GM19328 (cell line): Measurements from ENCODE around the gene ZG16.
"Not testable (repeated sequence)": the region's sequence is repeated elsewhere in the genome, so short reads cannot be mapped to it uniquely, and the experiment has no call there.

Experiments used
- ATAC-seq: cut with Tn5 transposase; IDR thresholded peaks from one replicate; pipeline ENCODE4 v1.9.1; 2021; ENCODE audit warnings: mild to moderate bottlenecking, moderate library complexity; ENCODE audit not compliant: unreplicated experiment

Gene ZG16

GRCh38 chr16:29777576-29778350, at the start of gene ZG16:
Gene ZG16 (plus strand): TSS chr16:29778256. CDS start chr16:29779267, 1,011 bp downstream.
- no peak for ATAC-seq

GRCh38 chr16:29729116-29729521, 48.9 kb upstream of the ZG16 start:
- no peak for ATAC-seq

GRCh38 chr16:29730649-29731048, 47.4 kb upstream of the ZG16 start:
- no peak for ATAC-seq

GRCh38 chr16:29731768-29732601, 46.1 kb upstream of the ZG16 start:
- not testable (repeated sequence) for ATAC-seq

- no peak for ATAC-seq
Observed at GRCh38 chr16:29734786-29735185, 43.3 kb upstream of the ZG16 start.

GRCh38 chr16:29736112-29736511, 41.9 kb upstream of the ZG16 start:
- no peak for ATAC-seq

GRCh38 chr16:29736764-29737163, 41.3 kb upstream of the ZG16 start:
- ATAC-seq = no peak

- no peak for ATAC-seq
Observed at GRCh38 chr16:29737713-29738112, 40.3 kb upstream of the ZG16 start.

GRCh38 chr16:29738514-29738913, 39.5 kb upstream of the ZG16 start:
- no peak for ATAC-seq

GRCh38 chr16:29739927-29740629, 38.0 kb upstream of the ZG16 start:
- ATAC-seq = not testable (repeated sequence)

- ATAC-seq = not testable (repeated sequence)
Observed at GRCh38 chr16:29740630-29741015, 37.4 kb upstream of the ZG16 start.

- ATAC-seq = no peak
Observed at GRCh38 chr16:29742683-29743275, 35.3 kb upstream of the ZG16 start.

- ATAC-seq = no peak
Observed at GRCh38 chr16:29743475-29743826, 34.6 kb upstream of the ZG16 start.

GRCh38 chr16:29743827-29744531, 34.1 kb upstream of the ZG16 start:
- no peak for ATAC-seq

GRCh38 chr16:29744541-29745101, 33.4 kb upstream of the ZG16 start:
- no peak for ATAC-seq

GRCh38 chr16:29745121-29745852, 32.8 kb upstream of the ZG16 start:
- ATAC-seq = peak; percentile 34

GRCh38 chr16:29745853-29746345, 32.2 kb upstream of the ZG16 start, which contains the start of gene C16orf54:
Gene C16orf54 (minus strand): TSS chr16:29745990. CDS start chr16:29744951, 1,039 bp downstream.
- ATAC-seq = peak; percentile 63

GRCh38 chr16:29746518-29746917, 31.5 kb upstream of the ZG16 start:
- ATAC-seq = not testable (repeated sequence)
